Activated naive CD4-positive, alpha-beta T cell treated with anti-CD3 and anti-CD28 coated beads, Interleukin-2, amount 10 ng/mL, durations not matched to agents 7 days and 5 days (primary cell): ENCODE results near the gene VAC14.

Source experiments
- CTCF ChIA-PET: fragments of 350-600 bp; sonication (Branson Sonifier 250); formaldehyde crosslinking; loops from one replicate; lab custom pipeline; 2021; ENCODE audit warnings: antibody characterized with exemption; lab: Charles Lee
- DNase-seq: peaks from one replicate; pipeline ENCODE4 v3.0.0-alpha.2; 2020
- H3K27ac Mint-ChIP-seq: one replicate; pipeline ENCODE4 v1.8.0; 2021; ENCODE audit warnings: mild to moderate bottlenecking, moderate library complexity, mixed read lengths
- H3K27me3 Mint-ChIP-seq: one replicate; pipeline ENCODE4 v1.8.0; 2021; ENCODE audit warnings: mild to moderate bottlenecking, mixed read lengths
- H3K36me3 Mint-ChIP-seq: one replicate; pipeline ENCODE4 v1.8.0; 2021; ENCODE audit warnings: mixed read lengths
- H3K4me1 Mint-ChIP-seq: one replicate; pipeline ENCODE4 v1.8.0; 2021; ENCODE audit warnings: mixed read lengths
- H3K4me3 Mint-ChIP-seq: one replicate; pipeline ENCODE4 v1.8.0; 2021; ENCODE audit warnings: mild to moderate bottlenecking, moderate library complexity, mixed read lengths
- H3K9me3 Mint-ChIP-seq: one replicate; pipeline ENCODE4 v1.8.0; 2021; ENCODE audit warnings: mixed read lengths

Gene VAC14

GRCh38 chr16:70795296-70795912, 5.6 kb downstream of the VAC14 start:
- no peaks in the 10 kb centered on the region for H3K9me3 Mint-ChIP-seq
- CTCF ChIA-PET, result no interaction called here
- H3K36me3 Mint-ChIP-seq, result no peaks in the 10 kb centered on the region
- no peak for DNase-seq
- no peak overlapping the region for H3K4me3 Mint-ChIP-seq
- peaks cover 27% of the 10 kb centered on the region for H3K4me1 Mint-ChIP-seq
- H3K27ac Mint-ChIP-seq, result no peak overlapping the region
- no peaks in the 10 kb centered on the region for H3K27me3 Mint-ChIP-seq

- Mint-ChIP-seq H3K4me1 (peaks cover 13% of the 10 kb centered on the region), H3K4me3 (no peak overlapping the region), H3K36me3 (no peaks in the 10 kb centered on the region), H3K27ac (no peak overlapping the region), H3K9me3 (no peaks in the 10 kb centered on the region), H3K27me3 (no peaks in the 10 kb centered on the region)
- DNase-seq, result no peak
- CTCF ChIA-PET, result no interaction called here
These were observed 7.0 kb downstream of the VAC14 start for GRCh38 chr16:70793851-70794502.

DNA sequence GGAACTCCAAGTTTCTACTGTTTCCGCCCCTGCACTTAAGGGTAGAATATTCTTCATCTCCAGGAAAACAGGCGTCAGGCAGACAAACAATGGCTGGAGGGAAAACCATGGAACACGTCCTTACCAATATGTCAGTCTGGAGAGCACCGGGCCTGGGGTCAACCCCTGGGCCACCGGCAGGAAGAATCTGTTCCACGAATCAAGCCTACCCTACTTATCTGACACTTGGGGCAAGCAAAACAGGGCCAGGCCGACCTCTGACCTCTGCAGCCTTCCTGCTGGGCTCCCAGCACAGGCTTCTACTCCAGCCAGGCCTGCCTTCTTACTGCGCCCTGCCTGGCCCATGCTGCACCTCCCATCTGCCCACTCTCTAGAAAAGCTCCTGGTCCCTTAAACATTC, 10.1 kb downstream of the VAC14 start:
- Mint-ChIP-seq H3K27ac (no peak overlapping the region), H3K9me3 (no peaks in the 10 kb centered on the region), H3K36me3 (no peaks in the 10 kb centered on the region), H3K4me1 (peaks cover 2% of the 10 kb centered on the region), H3K27me3 (no peaks in the 10 kb centered on the region), H3K4me3 (no peak overlapping the region)
- CTCF ChIA-PET, result no interaction called here
- DNase-seq, result no peak

DNA sequence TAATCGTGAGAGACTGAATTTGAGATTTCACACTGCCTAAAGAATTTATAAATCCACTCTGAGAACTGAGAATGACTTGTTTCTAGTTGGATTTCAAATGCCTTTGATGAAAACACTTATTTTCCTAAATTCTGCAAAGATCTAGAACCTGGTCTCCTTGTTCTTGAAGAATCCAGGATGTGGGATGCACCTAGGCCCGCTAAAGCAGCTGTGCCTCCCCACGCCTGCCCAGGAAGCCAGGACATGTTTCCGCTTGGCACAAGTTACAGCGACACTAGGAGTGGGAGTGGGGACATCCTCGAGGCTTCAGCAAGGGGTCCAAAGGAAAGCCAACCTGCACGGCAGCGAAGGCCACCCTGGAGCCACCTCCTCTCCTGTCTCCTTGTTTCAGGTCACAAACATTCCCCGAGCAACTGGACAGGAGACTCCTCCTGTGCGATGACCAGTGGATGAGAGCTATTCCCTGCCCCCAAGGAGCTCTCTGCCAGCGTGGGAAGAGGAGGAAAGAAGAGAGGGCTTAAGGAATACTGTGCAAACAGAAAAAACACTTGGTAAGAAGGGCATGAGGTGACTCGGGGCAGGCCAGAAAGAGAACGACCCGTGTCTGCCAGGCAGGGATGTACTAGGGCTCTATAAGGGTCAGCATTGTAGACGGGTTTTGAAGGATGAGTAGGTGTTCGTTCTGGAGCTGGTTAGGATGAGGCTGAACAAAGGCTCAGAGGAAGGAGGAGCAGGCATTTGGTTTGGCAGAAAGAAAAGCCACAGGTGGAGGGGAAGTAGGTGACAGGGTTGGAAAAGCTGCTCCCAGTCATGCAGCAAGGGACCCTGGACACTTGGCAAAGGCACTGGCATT, 11.1 kb downstream of the VAC14 start:
- DNase-seq, result no peak
- H3K36me3 Mint-ChIP-seq, result peaks cover 3% of the 10 kb centered on the region
- no peaks in the 10 kb centered on the region for H3K9me3 Mint-ChIP-seq
- H3K27me3 Mint-ChIP-seq, result no peaks in the 10 kb centered on the region
- CTCF ChIA-PET, result interaction anchor here (0.6 kb wide), 1 partner anchor 448 kb away, joined by 3 read pairs; no protein-coding TSS in a partner anchor
- H3K27ac Mint-ChIP-seq, result peak overlapping the region; percentile 2
- H3K4me3 Mint-ChIP-seq, result no peak overlapping the region
- H3K4me1 Mint-ChIP-seq, result peaks cover 2% of the 10 kb centered on the region

DNA sequence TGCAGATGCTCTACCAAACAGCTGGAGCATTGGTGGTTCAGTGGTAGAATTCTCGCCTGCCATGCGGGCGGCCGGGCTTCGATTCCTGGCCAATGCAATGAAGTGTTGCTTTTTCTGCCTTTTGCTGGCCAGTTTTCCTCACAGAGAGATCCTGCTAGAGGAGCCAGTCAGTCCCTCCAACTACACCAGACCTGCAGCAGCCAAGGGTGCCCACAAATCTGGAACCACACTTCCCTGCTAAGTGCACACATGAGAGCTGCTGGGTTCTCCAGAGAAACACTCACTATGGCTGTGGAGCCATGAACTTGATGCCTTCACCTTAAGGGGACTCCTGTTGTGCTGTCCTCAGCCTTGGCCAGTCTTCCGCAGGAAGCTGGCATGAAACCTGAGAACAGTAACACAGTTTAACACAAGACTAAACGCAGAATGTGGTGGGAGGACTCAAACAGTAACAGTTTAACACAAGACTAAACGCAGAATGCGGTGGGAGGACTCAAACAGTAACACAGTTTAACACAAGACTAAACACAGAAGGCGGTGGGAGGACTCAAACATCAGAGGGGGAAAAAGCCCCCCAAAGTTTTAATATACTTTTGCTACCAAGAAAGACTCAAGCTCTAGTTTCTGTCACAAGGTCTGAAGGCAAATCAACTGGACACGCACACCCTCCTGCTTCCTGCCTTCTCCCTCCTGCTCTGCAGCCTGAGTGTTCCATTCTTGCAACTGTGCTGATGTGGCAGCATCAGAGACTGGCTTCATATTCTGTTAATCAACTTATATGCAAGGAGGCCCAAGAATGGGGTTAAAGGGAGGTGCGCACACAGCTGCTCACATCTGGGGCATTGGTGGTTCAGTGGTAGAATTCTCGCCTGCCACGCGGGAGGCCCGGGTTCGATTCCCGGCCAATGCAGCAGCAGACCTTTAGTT, 12.0 kb downstream of the VAC14 start:
- no peak for DNase-seq
- Mint-ChIP-seq H3K9me3 (no peaks in the 10 kb centered on the region), H3K4me1 (no peaks in the 10 kb centered on the region), H3K4me3 (no peak overlapping the region), H3K36me3 (peaks cover 10% of the 10 kb centered on the region), H3K27ac (no peak overlapping the region), H3K27me3 (no peaks in the 10 kb centered on the region)
- CTCF ChIA-PET, result no interaction called here

GRCh38 chr16:70786020-70786755, 14.8 kb downstream of the VAC14 start:
- H3K27ac Mint-ChIP-seq, result no peak overlapping the region

DNA sequence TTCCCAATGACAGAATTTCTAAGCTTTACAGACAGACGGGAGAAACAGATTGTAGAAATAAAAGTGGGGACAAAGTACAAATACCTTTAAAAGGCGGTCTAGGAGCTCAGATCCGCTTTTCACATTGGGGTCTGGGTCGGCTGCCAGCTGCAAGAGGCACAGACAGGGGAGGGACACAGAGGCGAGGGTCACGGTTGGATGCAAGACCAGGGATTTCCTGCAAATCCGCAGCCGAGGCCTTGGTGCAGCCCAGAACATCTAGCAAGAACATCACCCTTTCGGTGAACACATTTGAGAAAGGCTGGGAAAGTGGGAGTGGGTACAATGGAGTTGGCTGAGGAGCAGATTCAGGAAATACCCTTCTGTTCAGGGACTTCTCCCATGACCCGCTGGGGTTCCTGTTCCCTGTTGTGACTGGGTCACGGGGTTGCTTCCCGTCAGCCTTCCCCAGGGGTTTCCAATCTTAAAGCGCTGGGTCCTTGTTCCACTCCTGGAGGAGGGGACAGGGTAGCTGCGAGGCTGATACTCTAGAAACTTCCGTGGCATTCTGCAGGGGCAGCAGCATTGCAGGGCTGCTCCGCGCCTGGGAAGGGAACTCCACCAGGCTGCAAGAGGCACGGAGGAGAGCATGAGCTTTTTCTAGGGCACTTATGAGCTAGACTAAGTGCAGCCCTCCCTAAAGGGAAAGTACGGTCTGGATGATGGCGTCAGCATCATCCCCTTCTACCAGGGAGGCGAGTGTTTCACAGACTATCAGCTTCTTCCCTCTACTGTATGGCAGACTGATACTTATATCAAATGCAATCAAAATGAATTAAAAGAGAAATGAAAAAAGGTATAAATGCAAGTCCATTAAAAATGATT, 16.0 kb downstream of the VAC14 start:
- Mint-ChIP-seq H3K9me3 (no peaks in the 10 kb centered on the region), H3K27me3 (no peaks in the 10 kb centered on the region), H3K36me3 (peaks cover 49% of the 10 kb centered on the region), H3K27ac (no peak overlapping the region), H3K4me1 (no peaks in the 10 kb centered on the region), H3K4me3 (no peak overlapping the region)
- DNase-seq, result no peak
- CTCF ChIA-PET, result interaction anchor here (1.0 to 1.5 kb wide), 3 partner anchors 10 to 15 kb away, joined by 4 to 6 read pairs (median 4); no protein-coding TSS in a partner anchor

More at GRCh38 chr16:70786020-70786755, 14.8 kb downstream of the VAC14 start:
- H3K36me3 Mint-ChIP-seq, result peaks cover 36% of the 10 kb centered on the region
- no peaks in the 10 kb centered on the region for H3K4me1 Mint-ChIP-seq
- no peaks in the 10 kb centered on the region for H3K27me3 Mint-ChIP-seq
- H3K4me3 Mint-ChIP-seq, result no peak overlapping the region
- CTCF ChIA-PET, result interaction anchor here (1.4 kb wide), 1 partner anchor 15 kb away, joined by 6 read pairs; no protein-coding TSS in a partner anchor
- DNase-seq, result no peak
- no peaks in the 10 kb centered on the region for H3K9me3 Mint-ChIP-seq

DNA sequence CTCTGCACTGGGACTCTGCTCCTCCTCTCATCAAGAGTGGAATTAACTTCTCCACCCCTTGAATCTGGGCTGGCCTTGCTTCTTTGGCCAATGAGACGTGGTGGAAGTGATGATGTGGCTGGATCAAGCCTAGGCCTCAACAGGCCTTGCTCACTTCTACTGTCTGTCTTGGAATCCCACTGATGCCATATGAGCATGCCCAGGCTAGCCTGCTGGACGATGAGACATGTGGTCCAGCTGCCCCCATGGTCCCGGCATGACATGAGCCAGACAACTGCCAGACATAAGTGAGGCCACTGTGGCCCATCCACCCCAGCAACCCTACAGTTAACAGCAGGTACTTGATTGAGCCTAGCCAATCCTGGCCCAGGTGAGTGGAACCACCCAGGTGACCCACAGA, 18.7 kb downstream of the VAC14 start:
- Mint-ChIP-seq H3K4me3 (no peak overlapping the region), H3K9me3 (no peaks in the 10 kb centered on the region), H3K27me3 (no peaks in the 10 kb centered on the region), H3K4me1 (no peaks in the 10 kb centered on the region), H3K36me3 (peaks cover 56% of the 10 kb centered on the region), H3K27ac (peak overlapping the region; percentile 11)
- DNase-seq, result no peak
- CTCF ChIA-PET, result no interaction called here

GRCh38 chr16:70781800-70782199, 19.2 kb downstream of the VAC14 start:
- CTCF ChIA-PET, result interaction anchor here (3.0 kb wide), 1 partner anchor 11 kb away, joined by 13 read pairs; no protein-coding TSS in a partner anchor
- no peaks in the 10 kb centered on the region for H3K27me3 Mint-ChIP-seq
- peaks cover 58% of the 10 kb centered on the region for H3K36me3 Mint-ChIP-seq
- no peak overlapping the region for H3K4me3 Mint-ChIP-seq
- H3K9me3 Mint-ChIP-seq, result no peaks in the 10 kb centered on the region
- H3K27ac Mint-ChIP-seq, result no peak overlapping the region
- H3K4me1 Mint-ChIP-seq, result no peaks in the 10 kb centered on the region
- no peak for DNase-seq

- H3K36me3 Mint-ChIP-seq, result peaks cover 58% of the 10 kb centered on the region
- H3K27ac Mint-ChIP-seq, result no peak overlapping the region
- no peaks in the 10 kb centered on the region for H3K4me1 Mint-ChIP-seq
- DNase-seq, result no peak
- CTCF ChIA-PET, result interaction anchor here (3.0 kb wide), 1 partner anchor 10 kb away, joined by 13 read pairs; no protein-coding TSS in a partner anchor
- no peaks in the 10 kb centered on the region for H3K27me3 Mint-ChIP-seq
- no peak overlapping the region for H3K4me3 Mint-ChIP-seq
- no peaks in the 10 kb centered on the region for H3K9me3 Mint-ChIP-seq
These were observed 20.4 kb downstream of the VAC14 start for GRCh38 chr16:70780546-70780945.

DNA sequence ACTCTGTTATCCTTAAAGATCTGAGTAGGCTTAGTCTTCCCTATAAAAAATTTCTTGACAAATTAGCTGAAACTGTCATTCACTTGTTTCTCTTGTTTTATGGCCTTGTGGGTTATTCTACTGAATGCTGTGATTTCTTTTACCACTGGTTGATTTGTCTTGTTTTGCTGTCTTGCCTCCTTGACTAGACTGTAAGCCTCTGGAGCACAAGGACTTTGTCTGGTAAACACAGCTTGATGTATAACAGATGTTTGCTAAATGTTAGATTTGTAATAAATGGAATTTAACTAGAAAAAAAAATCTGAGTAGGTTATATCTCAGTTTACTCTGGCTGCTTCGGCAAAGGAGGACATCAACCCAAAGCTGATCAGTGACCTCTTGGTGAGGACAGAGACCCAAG, 21.6 kb downstream of the VAC14 start:
- Mint-ChIP-seq H3K4me3 (no peak overlapping the region), H3K27ac (no peak overlapping the region), H3K4me1 (no peaks in the 10 kb centered on the region), H3K36me3 (peaks cover 52% of the 10 kb centered on the region), H3K27me3 (no peaks in the 10 kb centered on the region), H3K9me3 (no peaks in the 10 kb centered on the region)
- CTCF ChIA-PET, result interaction anchor here (3.0 kb wide), 1 partner anchor 8 kb away, joined by 13 read pairs; no protein-coding TSS in a partner anchor
- no peak for DNase-seq

DNA sequence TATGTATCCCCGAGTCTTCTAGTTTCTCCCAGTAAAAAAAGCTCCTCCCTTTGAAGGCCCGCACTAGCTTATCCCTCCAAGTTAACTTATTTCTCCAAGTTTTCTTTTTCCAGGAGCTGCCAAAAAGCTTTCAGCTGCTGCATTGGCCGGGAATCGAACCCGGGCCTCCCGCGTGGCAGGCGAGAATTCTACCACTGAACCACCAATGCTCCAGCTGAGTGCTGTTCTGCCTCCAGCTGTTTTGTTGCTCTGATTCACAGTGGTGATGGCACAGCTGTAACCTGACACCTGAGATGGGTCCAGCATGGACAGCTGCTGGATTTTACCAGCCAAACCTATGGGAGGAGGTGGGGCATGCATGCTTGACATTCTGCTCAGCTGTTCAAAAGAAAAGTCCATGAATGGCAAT, 22.1 kb downstream of the VAC14 start:
- Mint-ChIP-seq H3K36me3 (peaks cover 49% of the 10 kb centered on the region), H3K27ac (no peak overlapping the region), H3K9me3 (no peaks in the 10 kb centered on the region), H3K4me1 (no peaks in the 10 kb centered on the region), H3K4me3 (no peak overlapping the region), H3K27me3 (no peaks in the 10 kb centered on the region)
- CTCF ChIA-PET, result interaction anchor here (3.0 kb wide), 1 partner anchor 8 kb away, joined by 13 read pairs; no protein-coding TSS in a partner anchor
- no peak for DNase-seq
